Hepatocyte (in vitro differentiated cells): ENCODE results near the gene OR4C46. TPM values are rescaled to one million over a fixed set of nuclear protein-coding genes. Genes with fewer than 3 reads are reported as not detected.
"Not testable (repeated sequence)": the region's sequence is repeated elsewhere in the genome, so short reads cannot be mapped to it uniquely, and the experiment has no call there.

Experiments used
- DNase-seq: peaks from one replicate; pipeline ENCODE4 v3.0.0-alpha.2; 2016; ENCODE audit warnings: low spot score
- H2AFZ ChIP-seq: fragments of 200-600 bp; sonication (generic); 2 replicates; pipeline ENCODE4 v1.6.0; 2016; ENCODE audit warnings: antibody characterized with exemption, mild to moderate bottlenecking
- H3K27ac ChIP-seq: fragments of 200-600 bp; sonication (generic); 2 replicates; pipeline ENCODE4 v1.5.1; 2016; ENCODE audit warnings: mild to moderate bottlenecking
- H3K27me3 ChIP-seq: fragments of 200-600 bp; sonication (generic); 2 replicates; pipeline ENCODE4 v1.6.1; 2016
- H3K36me3 ChIP-seq: fragments of 200-600 bp; sonication (generic); replicated peaks from 2 replicates; pipeline ENCODE4 v1.5.1; 2016; ENCODE audit warnings: low read depth; ENCODE audit not compliant: insufficient read depth
- H3K4me1 ChIP-seq: fragments of 200-600 bp; sonication (generic); 2 replicates; pipeline ENCODE4 v1.5.1; 2016; ENCODE audit warnings: mild to moderate bottlenecking, moderate library complexity; ENCODE audit not compliant: insufficient read depth
- H3K4me2 ChIP-seq: fragments of 200-600 bp; sonication (generic); 2 replicates; pipeline ENCODE4 v1.6.0; 2016
- H3K4me3 ChIP-seq: fragments of 200-600 bp; sonication (generic); 2 replicates; pipeline ENCODE4 v1.5.1; 2016; ENCODE audit warnings: mild to moderate bottlenecking
- H3K79me2 ChIP-seq: fragments of 200-600 bp; sonication (generic); 2 replicates; pipeline ENCODE4 v1.6.0; 2017; ENCODE audit warnings: mild to moderate bottlenecking
- H3K9me2 ChIP-seq: fragments of 200-600 bp; sonication (generic); replicated peaks from 2 replicates; pipeline ENCODE4 v1.6.0; 2017; ENCODE audit warnings: mild to moderate bottlenecking; ENCODE audit not compliant: insufficient read depth
- H3K9me3 ChIP-seq: fragments of 200-600 bp; sonication (generic); 2 replicates; pipeline ENCODE4 v1.5.1; 2016; ENCODE audit warnings: low read depth, mild to moderate bottlenecking
- H4K20me1 ChIP-seq: fragments of 200-600 bp; sonication (generic); 2 replicates; pipeline ENCODE4 v1.6.0; 2016; ENCODE audit warnings: mild to moderate bottlenecking; ENCODE audit not compliant: insufficient read depth, poor library complexity, severe bottlenecking
- CTCF ChIP-seq: fragments of 200-600 bp; sonication (generic); IDR thresholded peaks from 2 replicates; pipeline ENCODE4 v1.5.1; 2016; ENCODE audit warnings: antibody characterized with exemption, mild to moderate bottlenecking; ENCODE audit not compliant: poor library complexity
- EZH2 ChIP-seq: fragments of 200-600 bp; sonication (generic); IDR thresholded peaks from 2 replicates; pipeline ENCODE4 v1.6.1; 2016; ENCODE audit warnings: antibody characterized with exemption, mild to moderate bottlenecking, borderline replicate concordance
- EZH2phosphoT487 ChIP-seq: fragments of 200-600 bp; sonication (generic); IDR thresholded peaks from one replicate; pipeline ENCODE4 v1.6.1; 2018; ENCODE audit warnings: antibody characterized with exemption, mild to moderate bottlenecking, low read depth, moderate library complexity; ENCODE audit not compliant: unreplicated experiment, severe bottlenecking
- WGBS: methylation state at CpG from one replicate; pipeline ENCODE4 v1.1.6; 2016; ENCODE audit warnings: low lambda C conversion rate; ENCODE audit errors: missing lambda C conversion rate; 5-methylcytosine and 5-hydroxymethylcytosine counted together
- polyA plus RNA-seq: library from polyadenylated mRNA; unstranded; fragments of >200 nt; fragmentation: Nextera tagmentation; extraction: Ambion mirVana; gene quantifications from 2 replicates; pipeline ENCODE4 v1.2.1, GENCODE V29; 2016
- total RNA-seq: library from RNA; depleted of rRNA; stranded (reverse); fragments of >200 nt; gene quantifications from 2 replicates; pipeline ENCODE4 v1.2.3, GENCODE V29; 2014

The OR4C46 gene
- not detected in 2 replicates for total RNA-seq
- not detected in 2 replicates for polyA plus RNA-seq

GRCh38 chr11:54603898-54604297, at the start of gene OR4C46:
Gene OR4C46 (minus strand): TSS chr11:54603998. CDS start chr11:54603998, 0 bp downstream.
- no peak within 1 kb of the TSS for H3K4me2 ChIP-seq
- DNase-seq = no peak
- H3K79me2 ChIP-seq = no peaks in the 10 kb centered on the region
- H4K20me1 ChIP-seq = no peaks in the 10 kb centered on the region
- TF ChIP-seq EZH2phosphoT487 = no peak
- no peak for TF ChIP-seq EZH2
- TF ChIP-seq CTCF = no peak
- 53% methylated on average over 1 of the region's 1 CpG for WGBS
- H3K27ac ChIP-seq = no peak within 1 kb of the TSS
- no peaks in the 10 kb centered on the region for H3K27me3 ChIP-seq
- no peak within 1 kb of the TSS for H2AFZ ChIP-seq
- no peaks in the 10 kb centered on the region for H3K9me3 ChIP-seq
- H3K4me3 ChIP-seq = no peak within 1 kb of the TSS
- no peaks in the 10 kb centered on the region for H3K9me2 ChIP-seq
- no peaks in the 10 kb centered on the region for H3K36me3 ChIP-seq
- H3K4me1 ChIP-seq = no peaks in the 10 kb centered on the region

GRCh38 chr11:54645606-54646005, 41.8 kb upstream of the OR4C46 start:
- H3K9me3 ChIP-seq, H3K4me2 ChIP-seq, H2AFZ ChIP-seq, H3K27me3 ChIP-seq, H4K20me1 ChIP-seq, H3K27ac ChIP-seq, H3K4me1 ChIP-seq, H3K4me3 ChIP-seq, H3K36me3 ChIP-seq, H3K9me2 ChIP-seq, DNase-seq, H3K79me2 ChIP-seq: not testable (repeated sequence)
- 78% methylated on average over 8 of the region's 8 CpGs for WGBS

- H3K4me1 ChIP-seq, H2AFZ ChIP-seq, H3K9me2 ChIP-seq, H3K4me3 ChIP-seq, H3K27ac ChIP-seq, DNase-seq, H4K20me1 ChIP-seq, H3K79me2 ChIP-seq, H3K9me3 ChIP-seq, H3K27me3 ChIP-seq, H3K4me2 ChIP-seq, H3K36me3 ChIP-seq: not testable (repeated sequence)
- 61% methylated on average over 3 of the region's 3 CpGs for WGBS
These were observed 42.4 kb downstream of the OR4C46 start for GRCh38 chr11:54561439-54561838.

GRCh38 chr11:54558919-54559318, 44.9 kb downstream of the OR4C46 start:
- H3K27ac ChIP-seq = no peak overlapping the region
- no peaks in the 10 kb centered on the region for H3K4me1 ChIP-seq
- no peaks in the 10 kb centered on the region for H3K36me3 ChIP-seq
- no peak overlapping the region for H2AFZ ChIP-seq
- WGBS = 72% methylated on average over 3 of the region's 3 CpGs
- H3K79me2 ChIP-seq = no peaks in the 10 kb centered on the region
- H3K4me3 ChIP-seq = no peak overlapping the region
- H3K9me3 ChIP-seq = no peaks in the 10 kb centered on the region
- H3K27me3 ChIP-seq = no peaks in the 10 kb centered on the region
- no peaks in the 10 kb centered on the region for H3K9me2 ChIP-seq
- DNase-seq = no peak
- H4K20me1 ChIP-seq = no peaks in the 10 kb centered on the region
- no peak overlapping the region for H3K4me2 ChIP-seq
- no peak for TF ChIP-seq EZH2phosphoT487
- no peak for TF ChIP-seq CTCF
- no peak for TF ChIP-seq EZH2

- Histone ChIP-seq H2AFZ (no peak overlapping the region), H3K4me3 (no peak overlapping the region), H3K9me3 (no peaks in the 10 kb centered on the region), H3K4me2 (no peak overlapping the region), H3K27ac (no peak overlapping the region), H3K79me2 (no peaks in the 10 kb centered on the region), H3K36me3 (no peaks in the 10 kb centered on the region), H4K20me1 (no peaks in the 10 kb centered on the region), H3K9me2 (no peaks in the 10 kb centered on the region), H3K4me1 (no peaks in the 10 kb centered on the region), H3K27me3 (no peaks in the 10 kb centered on the region)
- 69% methylated on average over 3 of the region's 3 CpGs for WGBS
- TF ChIP-seq EZH2 (no peak), CTCF (no peak), EZH2phosphoT487 (no peak)
- no peak for DNase-seq
These were observed 45.4 kb downstream of the OR4C46 start for GRCh38 chr11:54558407-54558806.
